Measurements from ENCODE around the gene AFF1.

The AFF1 gene

DNA sequence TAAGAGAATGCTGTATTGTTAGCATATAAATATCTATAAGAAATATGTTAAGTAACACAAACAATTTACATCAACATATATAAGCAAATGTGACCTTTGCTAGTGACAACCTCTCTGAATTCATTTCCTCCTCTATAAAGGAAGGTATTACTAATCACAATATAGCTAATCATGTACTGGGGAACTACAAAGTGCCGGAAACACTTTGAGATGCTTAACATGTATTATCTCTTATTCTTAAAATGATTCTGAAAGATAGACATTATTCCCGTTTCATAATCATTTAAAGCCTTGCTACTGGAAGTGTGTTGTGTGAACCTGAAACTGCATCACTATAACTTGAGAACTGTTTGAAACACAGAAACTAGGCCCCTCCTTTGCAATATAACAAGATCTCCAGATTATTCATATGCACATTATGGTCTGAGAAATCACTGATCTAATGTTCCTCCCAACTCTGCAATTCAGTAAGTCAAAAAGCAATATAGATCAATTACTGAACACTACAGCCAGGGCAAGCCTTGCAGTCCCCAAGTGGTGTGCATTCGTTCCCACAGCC is 231.6 kb downstream of the AFF1 start:
- DNase-seq: no peak

DNA sequence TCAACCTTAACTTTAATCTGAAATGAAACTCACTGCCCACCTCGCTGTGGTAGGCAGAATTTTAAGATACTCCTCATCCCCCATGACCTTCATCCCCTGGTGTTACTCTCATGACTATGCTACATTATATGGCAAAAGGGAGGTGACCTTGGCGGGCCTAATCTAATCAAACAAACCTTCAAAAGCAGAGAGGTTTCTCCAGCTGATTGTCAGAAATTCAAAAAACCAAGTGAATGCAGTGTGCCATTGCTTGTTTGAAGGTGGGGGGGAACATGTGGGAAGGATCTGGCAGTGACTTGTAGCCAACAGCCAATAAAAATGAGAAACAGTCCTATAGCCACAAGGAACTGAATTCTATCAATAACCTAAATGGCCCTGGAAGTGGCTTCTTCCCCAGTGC is 237.1 kb downstream of the AFF1 start:
- no peak for DNase-seq

DNA sequence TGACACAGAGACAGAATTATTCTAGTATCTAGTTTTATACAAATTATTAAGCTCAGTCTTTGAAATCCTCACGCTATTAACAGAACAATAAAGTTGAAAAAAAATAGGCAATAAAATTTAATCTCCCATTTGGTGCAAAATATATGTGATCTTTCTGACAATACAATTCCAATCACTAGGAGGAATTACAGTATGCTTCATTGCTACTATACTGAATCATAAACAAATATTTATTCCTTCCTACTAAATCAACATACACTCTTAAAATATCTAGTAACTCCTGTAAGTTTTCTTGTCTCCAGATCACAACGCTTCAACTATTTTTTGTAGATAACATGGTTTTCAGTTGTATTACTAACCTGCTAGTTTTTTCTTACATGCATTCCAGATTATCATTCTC is 239.9 kb downstream of the AFF1 start:
- no peak for DNase-seq

DNA sequence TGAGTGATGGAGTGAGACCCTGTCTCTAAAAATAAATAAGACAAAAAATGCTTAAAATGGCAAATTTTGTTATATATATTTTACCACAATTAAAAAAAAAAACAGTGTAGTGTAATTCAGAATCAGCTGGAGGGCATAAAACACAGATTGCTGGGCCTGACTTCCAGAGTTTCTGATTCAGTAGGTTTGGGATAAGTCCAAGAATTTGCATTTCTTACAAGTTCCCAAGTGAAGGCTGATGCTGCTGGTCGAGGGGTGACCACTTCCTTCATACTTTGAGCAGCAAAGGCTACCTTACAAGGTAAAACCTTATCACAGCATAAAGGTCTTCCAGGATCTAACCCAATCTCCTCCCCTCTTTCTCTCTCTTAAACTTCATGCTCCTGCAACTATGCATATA is 244.9 kb downstream of the AFF1 start:
- DNase-seq: no peak

DNA sequence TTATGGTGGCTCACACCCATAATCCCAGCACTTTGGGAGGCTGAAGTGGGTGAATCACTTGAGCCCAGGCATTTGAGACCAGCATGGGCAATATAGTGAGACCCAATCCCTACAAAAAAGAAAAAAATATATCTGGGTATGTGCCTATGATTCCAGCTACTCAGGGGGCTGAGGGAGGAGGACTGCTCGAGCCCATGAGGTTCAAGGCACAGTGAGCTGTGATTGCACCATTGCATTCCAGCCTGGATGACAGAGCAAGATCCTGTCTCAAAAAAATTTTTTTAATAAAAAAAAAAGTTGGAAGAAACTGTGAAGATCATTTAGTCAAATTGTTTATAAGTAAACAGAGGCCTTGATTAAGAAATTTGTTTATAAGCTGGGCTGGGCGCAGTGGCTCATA is 246.0 kb downstream of the AFF1 start:
- DNase-seq: no peak

DNA sequence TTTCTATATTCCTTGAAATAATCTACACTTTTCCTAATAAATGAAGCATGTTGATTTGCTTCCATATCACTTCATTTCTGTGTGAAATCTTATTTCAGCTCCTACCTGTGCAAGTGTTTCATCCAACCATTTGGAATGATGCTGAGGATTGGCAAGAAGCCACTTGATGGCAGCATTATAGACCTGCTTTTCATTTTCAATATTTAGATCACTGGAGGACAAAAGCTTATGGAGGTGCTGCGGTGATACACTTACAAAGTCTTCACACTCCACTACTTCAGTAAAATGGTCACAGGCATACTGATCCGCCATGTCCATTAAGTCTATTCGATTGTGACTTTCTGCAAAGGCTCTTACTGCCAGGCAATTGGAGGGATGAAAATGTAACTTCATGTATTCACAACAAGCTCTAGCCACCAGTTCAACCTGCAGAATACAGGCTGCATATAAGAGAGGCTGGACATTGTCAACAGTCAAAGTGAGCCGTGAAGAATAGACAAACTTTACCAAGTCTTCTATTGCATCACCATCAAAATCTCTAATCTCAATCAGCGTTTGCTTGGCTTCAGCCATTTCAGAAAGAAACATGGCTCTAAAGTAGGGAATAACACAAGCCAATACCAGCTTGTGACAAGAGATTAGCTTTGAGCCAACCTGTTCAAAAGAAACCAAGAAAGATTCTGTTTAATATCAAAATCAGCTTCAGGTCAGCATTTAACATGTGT is 250.5 kb downstream of the AFF1 start:
- DNase-seq: no peak

DNA sequence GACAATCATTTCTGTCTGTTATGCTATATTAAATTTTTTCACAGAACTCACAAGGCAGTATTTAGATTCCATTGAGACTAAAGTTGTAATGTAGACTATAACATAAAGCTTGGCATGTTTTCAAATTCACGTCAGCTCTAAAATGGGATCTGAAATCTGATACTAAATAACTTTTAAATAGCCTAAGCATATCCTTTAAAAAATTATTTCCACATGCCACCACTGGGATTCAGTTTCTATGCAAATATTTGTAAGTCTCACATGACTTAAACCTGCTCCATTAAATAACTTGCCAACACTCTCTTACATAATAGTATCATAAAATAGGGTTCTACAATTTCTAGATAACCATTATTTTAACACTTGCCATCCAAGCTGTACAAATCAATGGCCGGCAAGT is 253.2 kb downstream of the AFF1 start:
- no peak for DNase-seq

DNA sequence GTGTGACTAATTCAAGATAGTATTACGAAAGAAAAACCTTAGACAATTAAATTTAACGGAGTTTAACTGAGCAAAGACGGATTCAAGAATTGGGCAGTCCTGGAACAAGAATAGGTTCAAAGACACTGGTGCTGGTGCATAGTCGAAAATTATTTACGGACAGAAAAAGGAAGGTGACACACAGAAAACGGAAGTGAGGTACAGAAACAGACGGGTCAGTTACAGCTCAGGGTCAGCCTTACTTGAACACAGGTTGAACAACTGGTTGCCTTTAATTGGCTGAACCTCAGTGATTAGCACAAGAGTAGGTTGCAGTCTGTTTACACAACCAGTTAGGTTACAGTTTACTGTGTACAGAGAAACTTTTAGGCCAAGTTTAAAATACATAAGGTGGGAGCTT is 254.1 kb downstream of the AFF1 start:
- no peak for DNase-seq
